Stimulated activated naive CD4-positive, alpha-beta T cell treated with Interleukin-2 at 50 U/mL for 16 hours (primary cell): ENCODE results near the gene ARHGAP9.
"Not testable (repeated sequence)": the region's sequence is repeated elsewhere in the genome, so short reads cannot be mapped to it uniquely, and the experiment has no call there.

Experiments
- DNase-seq: peaks from one replicate; lab custom pipeline; 2025; lab: John Stamatoyannopoulos, UW

ARHGAP9 gene

GRCh38 chr12:57434517-57435223, 45.0 kb downstream of the ARHGAP9 start, which contains the start of gene INHBC:
Gene INHBC, plus strand, starts transcription at chr12:57434784. Its CDS starts 103 bp downstream, at chr12:57434887.
- DNase-seq, result no peak

DNA sequence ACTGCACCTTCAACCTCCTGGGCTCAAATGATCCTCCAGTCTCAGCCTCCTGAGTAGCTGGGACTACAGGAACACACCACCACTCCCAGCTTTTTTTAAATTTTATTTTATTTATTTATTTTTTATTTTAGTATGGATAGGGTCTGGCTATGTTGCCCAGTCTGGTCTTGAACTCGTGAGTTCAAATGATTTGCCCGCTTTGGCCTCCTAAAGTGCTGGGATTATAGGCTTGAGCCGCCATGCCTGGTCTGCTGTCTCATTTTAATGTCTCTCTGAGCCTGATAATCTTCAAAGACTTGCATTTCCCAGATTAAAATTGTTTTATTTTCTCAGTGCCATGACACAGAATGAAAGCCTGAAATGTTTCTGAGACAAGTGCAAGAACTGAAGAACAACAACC, 46.3 kb downstream of the ARHGAP9 start:
- no peak for DNase-seq

DNA sequence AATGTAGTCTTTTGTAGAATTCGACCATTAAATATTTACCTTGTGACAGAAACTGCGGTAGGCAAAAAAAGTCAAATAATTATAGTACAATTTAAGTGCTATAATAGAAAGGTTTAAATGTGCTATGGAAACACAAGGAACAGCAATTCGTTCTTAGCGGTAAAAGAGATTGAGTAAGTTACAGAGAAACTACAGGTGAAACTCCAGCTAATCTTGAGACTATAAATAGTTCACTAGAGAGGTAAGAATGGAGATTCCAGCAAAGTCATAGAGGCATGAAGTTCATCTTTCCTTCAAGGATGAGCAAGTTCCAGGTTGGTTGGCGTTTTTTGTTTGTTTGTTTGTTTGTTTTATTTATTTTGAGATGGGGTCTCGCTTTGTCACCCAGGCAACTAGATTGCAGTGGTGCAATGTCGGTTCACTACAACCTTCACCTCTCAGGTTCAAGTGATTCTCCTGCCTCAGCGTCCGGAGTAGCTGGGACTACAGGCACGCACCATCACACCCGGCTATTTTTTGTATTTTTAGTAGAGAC, 47.9 kb downstream of the ARHGAP9 start:
- DNase-seq, result no peak

DNA sequence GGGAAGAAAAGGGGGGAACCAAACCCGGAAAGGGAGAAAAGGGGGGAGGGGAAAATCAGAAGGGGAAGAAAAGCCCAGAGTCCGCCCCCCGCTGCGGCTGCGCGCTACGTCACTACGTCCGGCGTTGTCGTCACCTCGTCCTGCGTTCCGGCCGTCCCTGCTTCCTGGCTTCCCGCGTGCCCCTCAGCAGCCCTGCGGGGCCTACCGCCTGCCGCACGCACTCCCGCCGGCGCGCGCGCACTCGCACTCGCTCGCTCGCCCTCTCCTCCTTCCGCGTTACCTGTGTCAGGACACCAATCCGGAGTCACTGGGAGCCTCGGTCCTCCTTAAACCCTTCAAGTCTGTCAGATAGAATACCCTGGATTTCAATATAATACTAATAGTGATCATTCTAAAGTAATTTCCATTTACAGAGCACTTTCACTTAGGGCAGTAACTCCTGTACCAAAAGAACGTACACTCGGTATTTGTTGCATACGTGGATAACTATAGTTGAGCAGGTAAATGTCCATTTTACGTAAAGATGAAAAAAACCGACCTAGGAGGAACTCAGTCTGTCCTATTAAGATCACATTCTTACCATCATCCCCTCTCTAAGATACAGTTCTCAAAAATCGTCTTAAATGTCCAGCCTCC, 48.6 kb downstream of the ARHGAP9 start, which contains the start of gene R3HDM2:
Gene R3HDM2, minus strand, starts transcription at position 113 of the 636 bp plus-strand sequence. CDS start 120,615 bp downstream, outside the sequence.
- DNase-seq, result peak; percentile 93

DNA sequence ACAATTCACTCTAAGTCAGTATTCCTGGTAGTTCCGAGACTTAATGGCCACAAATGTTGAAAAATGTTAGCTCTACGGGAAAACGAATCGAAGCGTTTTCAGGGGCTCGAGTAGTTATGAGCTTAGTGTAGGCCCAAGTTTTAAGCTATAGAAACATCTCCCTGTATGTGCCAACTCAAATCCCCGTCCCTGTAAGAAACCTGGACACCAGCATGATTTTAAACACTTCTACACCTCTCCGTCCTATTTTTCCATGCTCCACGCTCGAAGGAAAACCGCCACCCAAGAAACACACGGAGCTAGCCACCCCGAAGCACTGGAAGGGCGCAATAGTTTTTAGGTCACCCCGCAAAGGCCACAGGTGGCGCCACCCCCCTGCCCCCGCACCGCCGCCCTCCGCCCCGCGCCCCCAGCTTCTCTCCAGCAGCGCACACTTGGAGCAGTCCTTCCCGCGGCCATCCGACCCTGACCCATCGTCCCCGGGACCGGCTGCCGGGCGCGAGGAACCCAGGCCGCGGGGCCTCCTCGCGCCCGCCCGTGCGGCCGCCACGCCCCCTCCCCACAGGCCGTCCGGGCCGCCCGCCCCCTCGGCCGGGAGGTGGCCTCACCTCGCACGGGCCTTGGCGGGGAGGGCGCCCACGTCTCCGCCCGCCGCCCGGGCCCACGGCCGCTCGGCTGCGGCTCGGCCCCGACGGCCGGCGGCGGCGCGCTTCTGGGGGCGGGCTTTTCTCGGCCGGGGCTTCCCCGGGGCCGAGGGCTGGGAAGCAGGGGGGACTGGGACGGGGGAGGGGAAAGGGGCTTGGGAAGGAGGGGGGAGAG, 49.3 kb downstream of the ARHGAP9 start:
- peak; percentile 64 for DNase-seq

DNA sequence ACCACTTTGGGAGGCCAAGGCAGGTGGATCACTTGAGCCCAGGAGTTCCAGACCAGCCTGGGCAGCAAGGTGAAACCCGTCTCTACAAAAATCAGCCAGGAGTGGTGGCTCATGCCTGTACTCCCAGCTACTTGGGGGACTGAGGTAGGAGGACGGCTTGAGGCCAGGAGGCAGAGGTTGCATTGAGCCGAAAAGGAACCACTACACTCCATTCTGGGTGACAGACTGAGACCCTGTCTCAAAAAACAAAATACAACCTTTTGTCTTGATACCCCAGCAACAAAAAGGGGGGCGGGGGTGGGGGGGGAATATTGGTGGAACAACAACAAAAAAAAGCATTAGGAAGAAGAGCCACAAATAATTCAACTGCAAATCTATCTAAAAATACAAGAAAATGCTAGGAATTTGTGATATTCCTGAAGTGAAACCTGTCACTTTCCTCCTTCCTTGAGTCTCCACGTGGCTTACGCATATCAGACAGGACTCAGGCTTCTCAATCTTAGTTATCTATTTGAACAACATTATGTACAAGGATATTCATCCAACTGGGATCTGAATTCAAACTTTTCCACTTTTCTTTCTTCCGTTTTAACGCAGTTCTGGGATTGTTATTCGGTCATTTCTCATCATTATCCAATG, 50.1 kb downstream of the ARHGAP9 start:
- DNase-seq, result no peak

DNA sequence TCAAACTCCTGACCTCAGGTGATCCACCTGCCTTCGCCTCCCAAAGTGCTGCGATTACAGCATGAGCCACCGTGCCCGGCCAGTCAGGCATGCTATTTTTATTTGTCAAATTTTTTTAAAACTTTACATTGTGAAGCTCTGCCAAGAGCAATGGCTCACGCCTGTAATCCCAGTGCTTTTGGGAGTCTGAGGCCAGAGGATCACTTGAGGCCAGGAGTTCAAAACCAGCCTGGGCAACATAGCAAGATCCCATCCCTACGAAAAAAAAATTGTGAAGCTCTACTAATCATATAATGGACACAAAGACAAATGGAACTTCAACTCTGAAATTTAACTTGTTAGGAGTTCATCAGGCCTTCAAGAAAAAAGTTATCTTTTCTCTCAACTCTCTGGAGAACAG, 50.7 kb downstream of the ARHGAP9 start:
- no peak for DNase-seq

DNA sequence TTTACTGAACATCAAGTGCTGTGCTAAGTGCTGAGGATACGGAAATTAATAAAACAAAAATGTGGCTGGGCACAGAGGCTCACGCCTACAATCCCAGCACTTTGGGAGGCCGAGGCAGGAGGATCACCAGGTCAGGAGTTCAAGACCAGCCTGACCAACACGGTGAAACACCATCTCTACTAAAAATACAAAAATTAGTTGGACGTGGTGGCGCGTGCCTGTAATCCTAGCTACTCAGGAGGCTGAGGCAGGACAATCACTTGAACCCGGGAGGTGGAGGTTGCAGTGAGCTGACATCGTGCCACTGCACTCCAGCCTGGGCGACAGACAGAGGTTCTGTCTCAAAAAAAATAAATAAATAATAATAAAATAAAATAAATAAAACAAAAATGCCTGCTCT, 52.7 kb downstream of the ARHGAP9 start:
- not testable (repeated sequence) for DNase-seq
